ENCODE data around the gene KDELR1. TPM values are rescaled to one million over a fixed set of nuclear protein-coding genes. Genes with fewer than 3 reads are reported as not detected.

KDELR1 gene
- total and polyA plus RNA-seq, 2 of the 13 experiments (the other 11 are each of a cell fraction or from before 2014, with no cell fraction given): 134 to 185 TPM

DNA sequence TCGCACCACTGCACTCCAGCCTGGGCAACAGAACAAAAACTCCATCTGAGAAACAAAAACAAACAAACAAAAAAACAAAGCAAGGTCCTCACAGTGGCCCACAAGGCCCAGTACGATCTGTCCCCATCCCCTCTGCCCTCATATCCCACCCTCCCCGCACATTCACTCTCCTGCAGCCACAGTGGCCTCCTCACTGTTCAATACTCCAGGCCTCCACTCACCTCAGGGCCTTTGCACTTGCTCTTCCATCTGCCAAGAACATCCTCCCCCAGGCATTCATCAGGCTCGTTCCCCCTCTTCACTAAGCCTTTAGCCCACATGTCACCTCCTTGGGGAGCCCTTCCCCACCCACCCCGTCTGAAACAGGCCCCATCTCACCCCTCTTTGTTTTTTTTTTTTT, 32.2 kb downstream of the KDELR1 start:
- ChIA-PET CTCF (ENCODE audit: low intra/inter-chr PET ratio, low total read pairs) (no interaction called here), POLR2A (no interaction called here)
- Histone ChIP-seq H3K4me3 (replicated peaks in 1 of 3; ENCODE audit: insufficient read depth in 1 of 3, low read depth in 2 of 3, low read length in 3 of 3) (no peak overlapping the region), H3K9ac (ENCODE audit: insufficient read depth, low read depth, low read length) (no peak overlapping the region), H3K36me3 (replicated peaks in 1 of 2; ENCODE audit: control insufficient read depth in 1 of 2, insufficient read depth in 2 of 2, low read length in 2 of 2) (peaks cover 0 to 2% of the 10 kb centered on the region in 2 experiments; a peak in 1 of 5 replicates), H3K4me1 (ENCODE audit: insufficient read depth, low read length) (peaks cover 40% of the 10 kb centered on the region), H3K79me2 (ENCODE audit: insufficient read depth, low read length) (no peaks in the 10 kb centered on the region), H3K4me2 (ENCODE audit: low read depth, low read length) (no peak overlapping the region), H2AFZ (ENCODE audit: low read length) (no peak overlapping the region), H3K9me3 (ENCODE audit: low read length) (no peaks in the 10 kb centered on the region), H3K27ac (ENCODE audit: extremely low read length, insufficient read depth, low read length) (no peak overlapping the region), H4K20me1 (ENCODE audit: insufficient read depth, low read length) (no peaks in the 10 kb centered on the region), H3K27me3 (ENCODE audit: control insufficient read depth in 1 of 2, insufficient read depth in 2 of 2, low read length in 2 of 2) (no peaks in the 10 kb centered on the region)
- ATAC-seq (no peak), DNase-seq (ENCODE audit: low spot score) (no peak), FAIRE-seq (no peak)
- 93% methylated on average over 5 of the region's 5 CpGs for WGBS (ENCODE audit: low lambda C conversion rate)
- in situ Hi-C loops (cut with HindIII; ENCODE audit: extremely low pct_ligation_motif_present, low pct_unique_long_range_greater_than_20kb): no loop called here
- TF ChIP-seq, protein P1, sequence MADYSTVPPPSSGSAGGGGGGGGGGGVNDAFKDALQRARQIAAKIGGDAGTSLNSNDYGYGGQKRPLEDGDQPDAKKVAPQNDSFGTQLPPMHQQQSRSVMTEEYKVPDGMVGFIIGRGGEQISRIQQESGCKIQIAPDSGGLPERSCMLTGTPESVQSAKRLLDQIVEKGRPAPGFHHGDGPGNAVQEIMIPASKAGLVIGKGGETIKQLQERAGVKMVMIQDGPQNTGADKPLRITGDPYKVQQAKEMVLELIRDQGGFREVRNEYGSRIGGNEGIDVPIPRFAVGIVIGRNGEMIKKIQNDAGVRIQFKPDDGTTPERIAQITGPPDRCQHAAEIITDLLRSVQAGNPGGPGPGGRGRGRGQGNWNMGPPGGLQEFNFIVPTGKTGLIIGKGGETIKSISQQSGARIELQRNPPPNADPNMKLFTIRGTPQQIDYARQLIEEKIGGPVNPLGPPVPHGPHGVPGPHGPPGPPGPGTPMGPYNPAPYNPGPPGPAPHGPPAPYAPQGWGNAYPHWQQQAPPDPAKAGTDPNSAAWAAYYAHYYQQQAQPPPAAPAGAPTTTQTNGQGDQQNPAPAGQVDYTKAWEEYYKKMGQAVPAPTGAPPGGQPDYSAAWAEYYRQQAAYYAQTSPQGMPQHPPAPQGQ (CRISPR knock-in tag; IDR thresholded peaks at IDR 0.05; ENCODE audit: borderline replicate concordance): no peak
- no peak for TF ChIP-seq ZNF580 (CRISPR knock-in tag; IDR thresholded peaks at IDR 0.05; ENCODE audit: borderline replicate concordance, low read depth)
- TF ChIP-seq MED13 (CRISPR knock-in tag; IDR thresholded peaks at IDR 0.05): no peak
- TF ChIP-seq ZNF678 (CRISPR knock-in tag; IDR thresholded peaks at IDR 0.05): no peak
- TF ChIP-seq ESRRA (CRISPR knock-in tag; IDR thresholded peaks at IDR 0.05; ENCODE audit: low read depth): no peak
- no peak for TF ChIP-seq ZFP41 (CRISPR knock-in tag; IDR thresholded peaks at IDR 0.05; ENCODE audit: borderline replicate concordance)
- no peak for TF ChIP-seq NFYB (CRISPR knock-in tag; IDR thresholded peaks at IDR 0.05)
- no peak for TF ChIP-seq POLR2A (IDR thresholded peaks at IDR 0.05; ENCODE audit: insufficient read depth in 1 of 2, low read depth in 2 of 2, low read length in 2 of 2)
- TF ChIP-seq ZNF546 (CRISPR knock-in tag; conservative IDR thresholded peaks at IDR 0.05): no peak
- TF ChIP-seq, protein P2, sequence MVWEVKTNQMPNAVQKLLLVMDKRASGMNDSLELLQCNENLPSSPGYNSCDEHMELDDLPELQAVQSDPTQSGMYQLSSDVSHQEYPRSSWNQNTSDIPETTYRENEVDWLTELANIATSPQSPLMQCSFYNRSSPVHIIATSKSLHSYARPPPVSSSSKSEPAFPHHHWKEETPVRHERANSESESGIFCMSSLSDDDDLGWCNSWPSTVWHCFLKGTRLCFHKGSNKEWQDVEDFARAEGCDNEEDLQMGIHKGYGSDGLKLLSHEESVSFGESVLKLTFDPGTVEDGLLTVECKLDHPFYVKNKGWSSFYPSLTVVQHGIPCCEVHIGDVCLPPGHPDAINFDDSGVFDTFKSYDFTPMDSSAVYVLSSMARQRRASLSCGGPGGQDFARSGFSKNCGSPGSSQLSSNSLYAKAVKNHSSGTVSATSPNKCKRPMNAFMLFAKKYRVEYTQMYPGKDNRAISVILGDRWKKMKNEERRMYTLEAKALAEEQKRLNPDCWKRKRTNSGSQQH (CRISPR knock-in tag; IDR thresholded peaks at IDR 0.05; ENCODE audit: low read depth): no peak
- TF ChIP-seq DR1 (CRISPR knock-in tag; IDR thresholded peaks at IDR 0.05): no peak
- no peak for TF ChIP-seq ZNF143 (CRISPR knock-in tag; IDR thresholded peaks at IDR 0.05)
- intact Hi-C loops (cut with micrococcal nuclease; ENCODE audit: unreplicated experiment): loop anchor here (10.0 kb wide), 1 partner anchor 86 kb away; the partner anchor contains the start of gene GRWD1
- BruUV-seq (replicated peaks): no TSS peak

Data from HepG2 (cell line).